HCT116 (cell line): ENCODE measurements around the gene DOK6.

ENCODE experiments used
- CEBPB ChIP-seq: IDR thresholded peaks from 2 replicates; pipeline ENCODE4 v1.6.1; 2012; ENCODE audit warnings: low read depth
- EZH2 ChIP-seq: fragments of 200-600 bp; sonication (generic); IDR thresholded peaks from 2 replicates; pipeline ENCODE4 v1.6.1; 2017; ENCODE audit warnings: antibody characterized with exemption, mixed run types
- POLR2A ChIP-seq: IDR thresholded peaks from 2 replicates; pipeline ENCODE4 v1.7.0; 2011; ENCODE audit warnings: borderline replicate concordance; ENCODE audit not compliant: insufficient read depth, insufficient read length; ENCODE audit errors: extremely low read depth
- POLR2AphosphoS5 ChIP-seq: IDR thresholded peaks from 2 replicates; pipeline ENCODE4 v1.6.1; 2011; ENCODE audit warnings: mild to moderate bottlenecking, low read depth, low read length, moderate library complexity
- RAD21 ChIP-seq: IDR thresholded peaks from 2 replicates; pipeline ENCODE4 v1.6.1; 2012; ENCODE audit warnings: low read depth, mild to moderate bottlenecking
- SRF ChIP-seq: IDR thresholded peaks from 2 replicates; pipeline ENCODE4 v1.6.1; 2012; ENCODE audit warnings: low read depth
- TCF7L2 ChIP-seq: IDR thresholded peaks from 2 replicates; pipeline ENCODE4 v1.7.0; 2011; ENCODE audit warnings: borderline replicate concordance, inconsistent platforms; ENCODE audit not compliant: insufficient read depth, insufficient read length; ENCODE audit errors: extremely low read depth
- ZFX ChIP-seq: fragments of 450-650 bp; IDR thresholded peaks from 2 replicates; pipeline ENCODE4 v1.6.1; 2017
- ZNF274 ChIP-seq: fragments of 200-500 bp; sonication (Bioruptor generic); IDR thresholded peaks from 2 replicates; pipeline ENCODE4 v1.6.1; 2014; ENCODE audit warnings: mild to moderate bottlenecking, low read depth, low read length, inconsistent platforms
- TF ChIP-seq, protein P1 (sequence below), 3 experiments: fragments of 200-600 bp in 1 of 3; sonication (generic) in 1 of 3; IDR thresholded peaks in 2 of 3; conservative IDR thresholded peaks in 1 of 3; 2 replicates each; pipeline ENCODE4 v1.5.1; 2012 to 2017; ENCODE audit warnings: low read depth in 2 of 3, low read length in 2 of 3, antibody characterized with exemption in 1 of 3, borderline replicate concordance in 1 of 3, control low read depth in 1 of 3, mild to moderate bottlenecking in 1 of 3, mixed read lengths in 1 of 3, mixed run types in 1 of 3, moderate library complexity in 1 of 3; ENCODE audit not compliant: insufficient read depth in 1 of 3
- TF ChIP-seq, protein P2 (sequence below): IDR thresholded peaks from 2 replicates; pipeline ENCODE4 v1.6.1; 2012; ENCODE audit warnings: low read depth
- TF ChIP-seq, protein P3 (sequence below): IDR thresholded peaks from 2 replicates; pipeline ENCODE4 v1.6.1; 2012

DNA sequence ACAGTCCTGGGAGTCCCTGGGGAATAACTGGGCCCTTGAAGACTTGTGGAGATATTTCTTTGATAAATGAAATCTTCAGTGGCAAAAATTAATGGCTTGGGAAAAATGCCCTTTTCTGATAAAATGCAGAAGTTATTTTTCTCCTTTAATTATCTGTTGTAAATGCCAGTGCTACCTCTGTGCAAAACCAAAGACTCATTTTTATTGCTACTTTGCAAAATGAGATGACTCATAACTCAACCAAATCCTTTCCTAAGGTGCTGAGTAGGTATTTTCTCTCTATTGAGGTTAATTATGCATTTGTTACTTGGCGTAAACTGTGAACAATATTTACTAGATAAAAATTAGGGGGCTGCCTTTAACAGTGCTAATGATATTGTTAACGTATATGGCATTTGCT lies 163.9 kb downstream of the DOK6 start:
- TF ChIP-seq, protein P1, sequence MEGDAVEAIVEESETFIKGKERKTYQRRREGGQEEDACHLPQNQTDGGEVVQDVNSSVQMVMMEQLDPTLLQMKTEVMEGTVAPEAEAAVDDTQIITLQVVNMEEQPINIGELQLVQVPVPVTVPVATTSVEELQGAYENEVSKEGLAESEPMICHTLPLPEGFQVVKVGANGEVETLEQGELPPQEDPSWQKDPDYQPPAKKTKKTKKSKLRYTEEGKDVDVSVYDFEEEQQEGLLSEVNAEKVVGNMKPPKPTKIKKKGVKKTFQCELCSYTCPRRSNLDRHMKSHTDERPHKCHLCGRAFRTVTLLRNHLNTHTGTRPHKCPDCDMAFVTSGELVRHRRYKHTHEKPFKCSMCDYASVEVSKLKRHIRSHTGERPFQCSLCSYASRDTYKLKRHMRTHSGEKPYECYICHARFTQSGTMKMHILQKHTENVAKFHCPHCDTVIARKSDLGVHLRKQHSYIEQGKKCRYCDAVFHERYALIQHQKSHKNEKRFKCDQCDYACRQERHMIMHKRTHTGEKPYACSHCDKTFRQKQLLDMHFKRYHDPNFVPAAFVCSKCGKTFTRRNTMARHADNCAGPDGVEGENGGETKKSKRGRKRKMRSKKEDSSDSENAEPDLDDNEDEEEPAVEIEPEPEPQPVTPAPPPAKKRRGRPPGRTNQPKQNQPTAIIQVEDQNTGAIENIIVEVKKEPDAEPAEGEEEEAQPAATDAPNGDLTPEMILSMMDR (IDR thresholded peaks at IDR 0.05 in 2 of 3, conservative IDR thresholded peaks at IDR 0.05 in 1 of 3; ENCODE audit: borderline replicate concordance in 1 of 3, insufficient read depth in 1 of 3, low read depth in 2 of 3, low read length in 2 of 3), result no peak
- TF ChIP-seq, protein P2, sequence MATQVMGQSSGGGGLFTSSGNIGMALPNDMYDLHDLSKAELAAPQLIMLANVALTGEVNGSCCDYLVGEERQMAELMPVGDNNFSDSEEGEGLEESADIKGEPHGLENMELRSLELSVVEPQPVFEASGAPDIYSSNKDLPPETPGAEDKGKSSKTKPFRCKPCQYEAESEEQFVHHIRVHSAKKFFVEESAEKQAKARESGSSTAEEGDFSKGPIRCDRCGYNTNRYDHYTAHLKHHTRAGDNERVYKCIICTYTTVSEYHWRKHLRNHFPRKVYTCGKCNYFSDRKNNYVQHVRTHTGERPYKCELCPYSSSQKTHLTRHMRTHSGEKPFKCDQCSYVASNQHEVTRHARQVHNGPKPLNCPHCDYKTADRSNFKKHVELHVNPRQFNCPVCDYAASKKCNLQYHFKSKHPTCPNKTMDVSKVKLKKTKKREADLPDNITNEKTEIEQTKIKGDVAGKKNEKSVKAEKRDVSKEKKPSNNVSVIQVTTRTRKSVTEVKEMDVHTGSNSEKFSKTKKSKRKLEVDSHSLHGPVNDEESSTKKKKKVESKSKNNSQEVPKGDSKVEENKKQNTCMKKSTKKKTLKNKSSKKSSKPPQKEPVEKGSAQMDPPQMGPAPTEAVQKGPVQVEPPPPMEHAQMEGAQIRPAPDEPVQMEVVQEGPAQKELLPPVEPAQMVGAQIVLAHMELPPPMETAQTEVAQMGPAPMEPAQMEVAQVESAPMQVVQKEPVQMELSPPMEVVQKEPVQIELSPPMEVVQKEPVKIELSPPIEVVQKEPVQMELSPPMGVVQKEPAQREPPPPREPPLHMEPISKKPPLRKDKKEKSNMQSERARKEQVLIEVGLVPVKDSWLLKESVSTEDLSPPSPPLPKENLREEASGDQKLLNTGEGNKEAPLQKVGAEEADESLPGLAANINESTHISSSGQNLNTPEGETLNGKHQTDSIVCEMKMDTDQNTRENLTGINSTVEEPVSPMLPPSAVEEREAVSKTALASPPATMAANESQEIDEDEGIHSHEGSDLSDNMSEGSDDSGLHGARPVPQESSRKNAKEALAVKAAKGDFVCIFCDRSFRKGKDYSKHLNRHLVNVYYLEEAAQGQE, result no peak
- TF ChIP-seq TCF7L2, result no peak
- TF ChIP-seq POLR2AphosphoS5, result no peak
- no peak for TF ChIP-seq ZFX
- TF ChIP-seq CEBPB, result no peak
- TF ChIP-seq RAD21, result no peak
- TF ChIP-seq EZH2, result no peak
- no peak for TF ChIP-seq ZNF274
- TF ChIP-seq SRF, result no peak
- TF ChIP-seq POLR2A, result no peak
- TF ChIP-seq, protein P3, sequence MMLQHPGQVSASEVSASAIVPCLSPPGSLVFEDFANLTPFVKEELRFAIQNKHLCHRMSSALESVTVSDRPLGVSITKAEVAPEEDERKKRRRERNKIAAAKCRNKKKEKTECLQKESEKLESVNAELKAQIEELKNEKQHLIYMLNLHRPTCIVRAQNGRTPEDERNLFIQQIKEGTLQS, result no peak
